ENCODE measurements around the gene FBXL15.

The FBXL15 gene

GRCh38 chr10:102426803-102427287 is 6.2 kb downstream of the FBXL15 start:
- ATAC-seq (no peak), DNase-seq (ENCODE audit: low spot score in 2 of 2) (no peak)
- Mint-ChIP-seq H3K36me3 (peaks cover 29% of the 10 kb centered on the region), H3K4me1 (peaks cover 41% of the 10 kb centered on the region), H3K9me3 (no peaks in the 10 kb centered on the region), H3K27ac (peak overlapping the region; percentile 30), H3K4me3 (no peak overlapping the region)

- peaks cover 53% of the 10 kb centered on the region for H3K4me1 Mint-ChIP-seq
- no peak overlapping the region for H3K4me3 Mint-ChIP-seq
- ATAC-seq (no peak), DNase-seq (ENCODE audit: low spot score in 2 of 2) (no peak)
- H3K9me3 Mint-ChIP-seq: no peaks in the 10 kb centered on the region
- peaks cover 14% of the 10 kb centered on the region for H3K36me3 Mint-ChIP-seq
- no peak overlapping the region for H3K27ac Mint-ChIP-seq
Measured at GRCh38 chr10:102429468-102429867, 8.8 kb downstream of the FBXL15 start.

- Mint-ChIP-seq H3K36me3 (peaks cover 14% of the 10 kb centered on the region), H3K27ac (peak overlapping the region; percentile 95), H3K9me3 (no peaks in the 10 kb centered on the region), H3K4me3 (peak overlapping the region; percentile 90), H3K4me1 (peaks cover 64% of the 10 kb centered on the region)
- DNase-seq (ENCODE audit: low spot score in 2 of 2) (no peak), ATAC-seq (no peak)
Measured at GRCh38 chr10:102431452-102432124, 11.0 kb downstream of the FBXL15 start.

GRCh38 chr10:102432162-102432950 is 11.7 kb downstream of the FBXL15 start, which contains the start of gene CUEDC2:
Gene CUEDC2 (minus strand): TSS chr10:102432574. CDS start chr10:102425188, 7,386 bp downstream.
- no peaks in the 10 kb centered on the region for H3K9me3 Mint-ChIP-seq
- peaks cover 14% of the 10 kb centered on the region for H3K36me3 Mint-ChIP-seq
- peaks cover 64% of the 10 kb centered on the region for H3K4me1 Mint-ChIP-seq
- DNase-seq (ENCODE audit: low spot score in 2 of 2): peak; percentile 95 to 100
- peak within 1 kb of the TSS; percentile 90 for H3K4me3 Mint-ChIP-seq
- peak; percentile 96 for ATAC-seq
- peak within 1 kb of the TSS; percentile 95 for H3K27ac Mint-ChIP-seq

GRCh38 chr10:102433619-102434046 is 13.0 kb downstream of the FBXL15 start:
- Mint-ChIP-seq H3K36me3 (peaks cover 9% of the 10 kb centered on the region), H3K9me3 (no peaks in the 10 kb centered on the region), H3K27ac (peak overlapping the region; percentile 95), H3K4me1 (peaks cover 66% of the 10 kb centered on the region), H3K4me3 (peak overlapping the region; percentile 90)
- DNase-seq (ENCODE audit: low spot score in 2 of 2) (no peak), ATAC-seq (no peak)

- Mint-ChIP-seq H3K9me3 (no peaks in the 10 kb centered on the region), H3K4me1 (peaks cover 66% of the 10 kb centered on the region), H3K27ac (peak overlapping the region; percentile 95)
Measured at GRCh38 chr10:102434394-102435132, 13.9 kb downstream of the FBXL15 start.

GRCh38 chr10:102435133-102435497 is 14.5 kb downstream of the FBXL15 start:
- ATAC-seq: no peak
- H3K27ac Mint-ChIP-seq: peak overlapping the region; percentile 95
- no peak for DNase-seq (ENCODE audit: low spot score in 2 of 2)
- H3K9me3 Mint-ChIP-seq: no peaks in the 10 kb centered on the region
- peaks cover 66% of the 10 kb centered on the region for H3K4me1 Mint-ChIP-seq
- peaks cover 8% of the 10 kb centered on the region for H3K36me3 Mint-ChIP-seq
- H3K4me3 Mint-ChIP-seq: peak overlapping the region; percentile 90

More at GRCh38 chr10:102434394-102435132, 13.9 kb downstream of the FBXL15 start:
- no peak for ATAC-seq
- Mint-ChIP-seq H3K4me3 (peak overlapping the region; percentile 90), H3K36me3 (peaks cover 8% of the 10 kb centered on the region)
- DNase-seq (ENCODE audit: low spot score in 2 of 2): no peak

- peak; percentile 27 for ATAC-seq
- peaks cover 66% of the 10 kb centered on the region for H3K4me1 Mint-ChIP-seq
- no peaks in the 10 kb centered on the region for H3K9me3 Mint-ChIP-seq
- peak overlapping the region; percentile 90 for H3K4me3 Mint-ChIP-seq
- peak in 1 of 2 donors; percentile 71 for DNase-seq (ENCODE audit: low spot score in 2 of 2)
- H3K27ac Mint-ChIP-seq: peak overlapping the region; percentile 95
- H3K36me3 Mint-ChIP-seq: peaks cover 8% of the 10 kb centered on the region
Measured at GRCh38 chr10:102435529-102436233, 15.0 kb downstream of the FBXL15 start.

GRCh38 chr10:102436312-102436711 is 15.7 kb downstream of the FBXL15 start:
- Mint-ChIP-seq H3K27ac (peak overlapping the region; percentile 95), H3K4me1 (peaks cover 65% of the 10 kb centered on the region), H3K9me3 (no peaks in the 10 kb centered on the region), H3K36me3 (peaks cover 8% of the 10 kb centered on the region), H3K4me3 (peak overlapping the region; percentile 90)
- DNase-seq (ENCODE audit: low spot score in 2 of 2) (no peak), ATAC-seq (no peak)

GRCh38 chr10:102437515-102437914 is 16.9 kb downstream of the FBXL15 start:
- no peaks in the 10 kb centered on the region for H3K9me3 Mint-ChIP-seq
- H3K36me3 Mint-ChIP-seq: peaks cover 8% of the 10 kb centered on the region
- no peak overlapping the region for H3K27ac Mint-ChIP-seq
- H3K4me3 Mint-ChIP-seq: peak overlapping the region; percentile 90
- ATAC-seq (no peak), DNase-seq (ENCODE audit: low spot score in 2 of 2) (no peak)
- H3K4me1 Mint-ChIP-seq: peaks cover 55% of the 10 kb centered on the region

GRCh38 chr10:102438374-102438773 is 17.7 kb downstream of the FBXL15 start:
- no peak overlapping the region for H3K4me3 Mint-ChIP-seq
- H3K36me3 Mint-ChIP-seq: peaks cover under 1% of the 10 kb centered on the region
- ATAC-seq (no peak), DNase-seq (ENCODE audit: low spot score in 2 of 2) (no peak)
- peaks cover 46% of the 10 kb centered on the region for H3K4me1 Mint-ChIP-seq
- no peaks in the 10 kb centered on the region for H3K9me3 Mint-ChIP-seq
- no peak overlapping the region for H3K27ac Mint-ChIP-seq

- ATAC-seq (no peak), DNase-seq (ENCODE audit: low spot score in 2 of 2) (no peak)
- no peaks in the 10 kb centered on the region for H3K9me3 Mint-ChIP-seq
- H3K36me3 Mint-ChIP-seq: peaks cover 6% of the 10 kb centered on the region
- no peak overlapping the region for H3K27ac Mint-ChIP-seq
- peaks cover 8% of the 10 kb centered on the region for H3K4me1 Mint-ChIP-seq
- no peak overlapping the region for H3K4me3 Mint-ChIP-seq
Measured at GRCh38 chr10:102444851-102445250, 24.2 kb downstream of the FBXL15 start.

- Mint-ChIP-seq H3K4me3 (peak overlapping the region; percentile 90), H3K36me3 (peaks cover 45% of the 10 kb centered on the region), H3K27ac (peak overlapping the region; percentile 94), H3K9me3 (no peaks in the 10 kb centered on the region), H3K4me1 (peaks cover 31% of the 10 kb centered on the region)
- DNase-seq (ENCODE audit: low spot score in 2 of 2) (peak; percentile 57 to 86), ATAC-seq (peak; percentile 76)
Measured at GRCh38 chr10:102449321-102450123, 28.9 kb downstream of the FBXL15 start.

- Mint-ChIP-seq H3K36me3 (peaks cover 51% of the 10 kb centered on the region), H3K4me1 (peaks cover 31% of the 10 kb centered on the region), H3K4me3 (peak overlapping the region; percentile 90), H3K27ac (peak overlapping the region; percentile 94), H3K9me3 (no peaks in the 10 kb centered on the region)
- DNase-seq (ENCODE audit: low spot score in 2 of 2) (no peak), ATAC-seq (peak; percentile 0)
Measured at GRCh38 chr10:102450124-102450373, 29.4 kb downstream of the FBXL15 start.
